NCI-H146 treated with DMSO at 0.1 percent for 48 hours (cell line): Measurements from ENCODE around the gene PAM.
"Not testable (repeated sequence)": the region's sequence is repeated elsewhere in the genome, so short reads cannot be mapped to it uniquely, and the experiment has no call there.

Experiments used
- DNase-seq: peaks from one replicate; lab custom pipeline; 2025; ENCODE audit not compliant: unreplicated experiment; lab: John Stamatoyannopoulos, UW

PAM gene

GRCh38 chr5:102981957-102982635, 227.0 kb downstream of the PAM start:
- no peak for DNase-seq

GRCh38 chr5:102986074-102986473, 231.0 kb downstream of the PAM start:
- no peak for DNase-seq

- no peak for DNase-seq
Measured at GRCh38 chr5:102988459-102988858, 233.4 kb downstream of the PAM start.

GRCh38 chr5:102991802-102992201, 236.7 kb downstream of the PAM start:
- no peak for DNase-seq

- no peak for DNase-seq
Measured at GRCh38 chr5:102996011-102996575, 241.0 kb downstream of the PAM start.

GRCh38 chr5:102998224-102998623, 243.1 kb downstream of the PAM start:
- DNase-seq = no peak

- DNase-seq = no peak
Measured at GRCh38 chr5:102999191-102999590, 244.1 kb downstream of the PAM start.

GRCh38 chr5:102999621-103000020, 244.5 kb downstream of the PAM start:
- DNase-seq = not testable (repeated sequence)

GRCh38 chr5:103000089-103000488, 245.0 kb downstream of the PAM start:
- no peak for DNase-seq

GRCh38 chr5:103003872-103004271, 248.8 kb downstream of the PAM start:
- no peak for DNase-seq

GRCh38 chr5:103005276-103005675, 250.2 kb downstream of the PAM start:
- DNase-seq = no peak

GRCh38 chr5:103006921-103007320, 251.8 kb downstream of the PAM start:
- DNase-seq = no peak

GRCh38 chr5:103010168-103010567, 255.1 kb downstream of the PAM start:
- no peak for DNase-seq

- no peak for DNase-seq
Measured at GRCh38 chr5:103013933-103014552, 258.9 kb downstream of the PAM start.

GRCh38 chr5:103014983-103015382, 259.9 kb downstream of the PAM start:
- DNase-seq = no peak

- no peak for DNase-seq
Measured at GRCh38 chr5:103016167-103016566, 261.1 kb downstream of the PAM start.

GRCh38 chr5:103019804-103020203, 264.7 kb downstream of the PAM start:
- DNase-seq = no peak

- no peak for DNase-seq
Measured at GRCh38 chr5:103021314-103021713, 266.2 kb downstream of the PAM start.

- no peak for DNase-seq
Measured at GRCh38 chr5:103027267-103027666, 272.2 kb downstream of the PAM start.

- DNase-seq = no peak
Measured at GRCh38 chr5:103031607-103032006, 276.5 kb downstream of the PAM start.

- DNase-seq = no peak
Measured at GRCh38 chr5:103033696-103034095, 278.6 kb downstream of the PAM start.

GRCh38 chr5:103034662-103035392, 279.7 kb downstream of the PAM start:
- DNase-seq = no peak
